LNCaP clone FGC (cell line): Measurements from ENCODE around the gene EPC1.

Experiments used
- DNase-seq: peaks from one replicate; pipeline ENCODE4 v3.0.0-alpha.2; 2011; ENCODE audit warnings: low read depth
- H3K4me3 ChIP-seq: 2 replicates; pipeline ENCODE4 v1.5.1; 2011; ENCODE audit warnings: mild to moderate bottlenecking, low read depth, low read length, control low read depth
- TF ChIP-seq, protein P1 (sequence below): IDR thresholded peaks from 2 replicates; pipeline ENCODE4 v1.5.1; 2012; ENCODE audit warnings: mild to moderate bottlenecking; ENCODE audit not compliant: control insufficient read depth, insufficient read depth; ENCODE audit errors: extremely low read depth

The EPC1 gene

DNA sequence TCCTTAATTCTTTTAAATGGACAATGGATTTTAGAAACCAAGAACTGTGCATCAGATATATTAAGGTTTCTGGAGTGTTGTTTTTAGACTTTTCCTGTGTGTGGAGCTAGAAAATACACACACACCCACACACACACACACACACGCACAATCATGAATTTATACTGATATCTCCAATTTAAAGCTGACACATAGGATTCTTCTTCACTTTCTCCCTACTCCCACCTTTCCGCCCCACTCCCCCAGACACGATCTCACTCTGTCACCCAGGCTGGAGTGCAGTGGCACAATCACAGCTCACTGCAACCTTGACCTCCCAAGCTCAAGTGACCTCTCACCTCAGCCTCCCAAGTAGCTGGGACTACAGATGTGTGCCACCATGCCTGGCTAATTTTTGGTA is 100.3 kb downstream of the EPC1 start:
- no peak for DNase-seq
- TF ChIP-seq, protein P1, sequence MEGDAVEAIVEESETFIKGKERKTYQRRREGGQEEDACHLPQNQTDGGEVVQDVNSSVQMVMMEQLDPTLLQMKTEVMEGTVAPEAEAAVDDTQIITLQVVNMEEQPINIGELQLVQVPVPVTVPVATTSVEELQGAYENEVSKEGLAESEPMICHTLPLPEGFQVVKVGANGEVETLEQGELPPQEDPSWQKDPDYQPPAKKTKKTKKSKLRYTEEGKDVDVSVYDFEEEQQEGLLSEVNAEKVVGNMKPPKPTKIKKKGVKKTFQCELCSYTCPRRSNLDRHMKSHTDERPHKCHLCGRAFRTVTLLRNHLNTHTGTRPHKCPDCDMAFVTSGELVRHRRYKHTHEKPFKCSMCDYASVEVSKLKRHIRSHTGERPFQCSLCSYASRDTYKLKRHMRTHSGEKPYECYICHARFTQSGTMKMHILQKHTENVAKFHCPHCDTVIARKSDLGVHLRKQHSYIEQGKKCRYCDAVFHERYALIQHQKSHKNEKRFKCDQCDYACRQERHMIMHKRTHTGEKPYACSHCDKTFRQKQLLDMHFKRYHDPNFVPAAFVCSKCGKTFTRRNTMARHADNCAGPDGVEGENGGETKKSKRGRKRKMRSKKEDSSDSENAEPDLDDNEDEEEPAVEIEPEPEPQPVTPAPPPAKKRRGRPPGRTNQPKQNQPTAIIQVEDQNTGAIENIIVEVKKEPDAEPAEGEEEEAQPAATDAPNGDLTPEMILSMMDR: no peak
- H3K4me3 ChIP-seq: no peak overlapping the region

DNA sequence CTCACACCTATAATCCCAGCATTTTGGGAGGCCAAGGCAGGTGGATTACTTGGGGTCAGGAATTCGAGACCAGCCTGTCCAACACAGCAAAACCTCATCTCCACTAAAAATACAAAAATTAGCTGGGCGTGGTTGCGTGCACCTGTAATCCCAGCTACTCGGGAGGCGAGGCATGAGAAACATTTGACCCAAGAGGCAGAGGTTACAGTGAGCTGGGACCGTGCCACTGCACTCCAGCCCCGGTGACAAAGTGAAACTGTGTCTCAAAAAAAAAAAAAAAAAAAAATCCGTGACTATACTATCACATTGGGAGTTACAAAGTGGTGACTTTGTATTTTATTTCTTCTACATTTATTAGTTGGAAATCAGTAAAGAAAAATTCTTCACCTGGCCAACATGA is 101.2 kb downstream of the EPC1 start:
- DNase-seq: no peak
- no peak overlapping the region for H3K4me3 ChIP-seq
- TF ChIP-seq, protein P1: no peak

DNA sequence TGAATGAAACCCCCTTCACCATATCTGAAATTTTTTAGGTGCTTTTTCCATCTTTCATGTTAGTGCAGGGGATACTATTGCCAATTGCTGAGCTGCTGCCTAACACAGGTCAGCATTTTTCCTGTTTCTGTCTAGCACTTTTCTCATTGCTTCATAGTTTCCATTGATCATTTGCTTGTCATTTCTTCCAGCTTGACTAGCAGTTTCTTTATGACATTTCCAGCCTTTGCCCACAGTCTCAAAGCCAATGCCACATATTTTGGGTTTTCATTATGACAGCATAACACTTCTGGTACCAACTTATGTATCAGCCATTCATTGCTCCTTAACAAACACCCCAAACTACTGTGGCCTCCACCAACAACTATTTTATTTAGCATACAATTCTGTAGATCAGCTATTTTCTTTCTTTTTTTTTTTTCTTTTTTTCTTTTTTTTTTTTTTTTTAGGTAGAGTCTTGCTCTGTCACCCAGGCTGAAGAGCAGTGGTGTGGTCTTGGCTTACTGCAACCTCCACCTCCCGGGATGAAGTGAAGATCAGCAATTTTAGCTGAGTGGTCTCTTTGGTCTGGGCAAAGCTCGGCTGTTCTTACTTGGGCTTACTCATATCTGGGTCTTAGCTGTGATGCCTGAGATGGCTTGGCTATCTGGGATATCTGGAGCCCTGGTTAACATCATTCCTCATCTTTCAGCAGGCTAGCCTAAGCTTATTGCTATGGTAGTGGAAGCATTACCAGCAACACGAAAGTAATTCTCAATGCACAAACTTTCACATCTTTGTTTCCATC is 102.3 kb downstream of the EPC1 start:
- H3K4me3 ChIP-seq: no peak overlapping the region
- no peak for DNase-seq
- TF ChIP-seq, protein P1: no peak

DNA sequence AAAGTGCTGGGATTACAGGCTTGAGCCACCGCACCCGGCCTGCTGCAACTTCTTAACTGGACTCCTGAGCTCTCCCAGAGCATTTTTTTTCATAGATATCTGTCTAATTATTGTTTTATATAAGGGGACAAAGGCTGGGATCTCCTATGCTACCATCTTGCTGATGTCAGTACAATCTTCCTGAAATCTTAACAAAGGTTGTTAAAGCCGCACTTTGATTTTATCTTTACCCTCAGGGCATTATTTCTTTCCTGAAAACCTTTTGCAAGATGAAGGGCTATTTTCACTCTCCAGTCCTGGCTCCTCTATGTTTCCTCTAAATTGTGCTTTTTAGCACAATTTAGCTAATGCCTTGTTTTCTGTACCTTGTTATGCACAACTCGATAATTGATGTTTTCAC is 102.9 kb downstream of the EPC1 start:
- no peak for DNase-seq
- H3K4me3 ChIP-seq: no peak overlapping the region
- TF ChIP-seq, protein P1: no peak

DNA sequence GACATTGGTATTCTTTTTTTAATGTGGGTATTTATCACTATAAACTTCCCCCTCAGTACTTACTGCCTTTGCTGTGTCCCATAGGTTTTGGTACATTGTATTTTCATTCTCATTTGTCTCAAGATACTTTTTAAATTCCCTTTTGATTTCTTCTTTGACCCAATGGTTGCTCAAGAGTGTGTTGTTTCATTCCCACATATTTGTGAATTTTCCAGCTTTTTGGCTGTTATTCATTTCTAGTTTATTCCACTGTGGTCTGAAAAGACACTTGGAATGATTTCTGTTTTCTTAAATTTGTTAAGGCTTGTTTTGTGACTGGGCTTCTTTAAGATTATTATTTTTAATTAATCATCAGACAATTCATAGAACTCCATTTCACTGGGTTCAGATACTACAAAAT is 105.0 kb downstream of the EPC1 start:
- TF ChIP-seq, protein P1: no peak
- no peak for DNase-seq
- H3K4me3 ChIP-seq: no peak overlapping the region

DNA sequence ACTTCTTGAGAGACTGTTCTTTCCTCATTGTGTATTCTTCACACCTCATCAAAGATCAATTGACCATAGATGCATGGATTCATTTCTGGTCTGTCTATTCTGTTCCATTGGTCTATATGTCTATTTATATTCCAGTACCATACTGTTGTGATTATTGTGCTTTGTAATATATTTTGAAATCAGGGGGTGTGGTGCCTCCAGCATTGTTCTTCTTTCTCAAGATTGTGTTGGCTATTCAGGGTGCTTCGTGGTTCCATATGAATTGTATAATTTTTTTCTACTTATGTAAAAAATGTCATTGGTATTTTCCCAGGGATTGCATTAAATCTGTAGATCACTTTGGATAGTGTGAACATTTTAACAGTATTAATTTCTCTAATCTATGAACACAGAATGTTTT is 106.5 kb downstream of the EPC1 start:
- TF ChIP-seq, protein P1: no peak
- H3K4me3 ChIP-seq: no peak overlapping the region
- no peak for DNase-seq

DNA sequence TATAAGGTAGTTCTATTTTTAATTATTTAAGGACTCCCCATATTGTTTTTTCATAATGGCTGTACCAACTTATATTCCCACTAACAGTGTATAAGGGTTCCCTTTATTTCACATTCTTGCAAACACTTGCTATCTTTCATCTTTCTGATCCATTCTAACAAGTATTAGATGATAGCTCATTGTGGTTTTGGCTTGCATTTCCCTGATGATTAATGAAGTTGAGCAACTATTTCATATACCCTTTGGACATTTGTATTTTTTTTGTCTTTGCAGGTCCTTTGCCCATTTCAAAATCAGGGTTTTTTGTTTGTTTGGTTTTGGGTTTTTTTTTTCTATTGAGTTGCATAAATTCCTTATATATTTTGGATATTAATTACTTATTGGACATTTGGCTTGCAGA is 107.2 kb downstream of the EPC1 start:
- TF ChIP-seq, protein P1: no peak
- DNase-seq: no peak
- no peak overlapping the region for H3K4me3 ChIP-seq
